ENCODE data around the gene CDYL2.

Gene CDYL2

GRCh38 chr16:80693553-80693952 is 110.8 kb downstream of the CDYL2 start:
- TF ChIP-seq, protein P1, sequence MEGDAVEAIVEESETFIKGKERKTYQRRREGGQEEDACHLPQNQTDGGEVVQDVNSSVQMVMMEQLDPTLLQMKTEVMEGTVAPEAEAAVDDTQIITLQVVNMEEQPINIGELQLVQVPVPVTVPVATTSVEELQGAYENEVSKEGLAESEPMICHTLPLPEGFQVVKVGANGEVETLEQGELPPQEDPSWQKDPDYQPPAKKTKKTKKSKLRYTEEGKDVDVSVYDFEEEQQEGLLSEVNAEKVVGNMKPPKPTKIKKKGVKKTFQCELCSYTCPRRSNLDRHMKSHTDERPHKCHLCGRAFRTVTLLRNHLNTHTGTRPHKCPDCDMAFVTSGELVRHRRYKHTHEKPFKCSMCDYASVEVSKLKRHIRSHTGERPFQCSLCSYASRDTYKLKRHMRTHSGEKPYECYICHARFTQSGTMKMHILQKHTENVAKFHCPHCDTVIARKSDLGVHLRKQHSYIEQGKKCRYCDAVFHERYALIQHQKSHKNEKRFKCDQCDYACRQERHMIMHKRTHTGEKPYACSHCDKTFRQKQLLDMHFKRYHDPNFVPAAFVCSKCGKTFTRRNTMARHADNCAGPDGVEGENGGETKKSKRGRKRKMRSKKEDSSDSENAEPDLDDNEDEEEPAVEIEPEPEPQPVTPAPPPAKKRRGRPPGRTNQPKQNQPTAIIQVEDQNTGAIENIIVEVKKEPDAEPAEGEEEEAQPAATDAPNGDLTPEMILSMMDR (conservative IDR thresholded peaks at IDR 0.05) = no peak

DNA sequence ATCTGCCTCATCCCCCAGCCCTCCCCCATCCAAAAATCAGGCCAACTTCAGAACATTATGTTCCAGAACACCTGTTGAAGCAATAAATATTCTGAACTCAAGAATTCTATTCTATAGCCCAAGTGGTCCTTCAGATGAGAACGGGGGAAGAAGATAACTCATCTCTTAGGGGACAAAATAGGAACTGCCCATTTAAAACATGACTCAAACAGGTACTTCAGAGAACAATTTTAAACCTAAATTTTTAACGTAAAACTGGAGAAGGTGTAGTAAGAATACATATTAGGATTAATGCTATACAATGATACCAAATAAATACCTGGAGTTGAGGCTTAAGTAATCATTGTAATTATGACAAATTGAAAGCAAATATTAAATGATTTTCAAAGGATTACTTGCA is 112.1 kb downstream of the CDYL2 start:
- TF ChIP-seq, protein P1 (conservative IDR thresholded peaks at IDR 0.05) = no peak
- H3K27ac ChIP-seq = no peak overlapping the region

More at GRCh38 chr16:80693553-80693952, 110.8 kb downstream of the CDYL2 start:
- no peak overlapping the region for H3K27ac ChIP-seq

DNA sequence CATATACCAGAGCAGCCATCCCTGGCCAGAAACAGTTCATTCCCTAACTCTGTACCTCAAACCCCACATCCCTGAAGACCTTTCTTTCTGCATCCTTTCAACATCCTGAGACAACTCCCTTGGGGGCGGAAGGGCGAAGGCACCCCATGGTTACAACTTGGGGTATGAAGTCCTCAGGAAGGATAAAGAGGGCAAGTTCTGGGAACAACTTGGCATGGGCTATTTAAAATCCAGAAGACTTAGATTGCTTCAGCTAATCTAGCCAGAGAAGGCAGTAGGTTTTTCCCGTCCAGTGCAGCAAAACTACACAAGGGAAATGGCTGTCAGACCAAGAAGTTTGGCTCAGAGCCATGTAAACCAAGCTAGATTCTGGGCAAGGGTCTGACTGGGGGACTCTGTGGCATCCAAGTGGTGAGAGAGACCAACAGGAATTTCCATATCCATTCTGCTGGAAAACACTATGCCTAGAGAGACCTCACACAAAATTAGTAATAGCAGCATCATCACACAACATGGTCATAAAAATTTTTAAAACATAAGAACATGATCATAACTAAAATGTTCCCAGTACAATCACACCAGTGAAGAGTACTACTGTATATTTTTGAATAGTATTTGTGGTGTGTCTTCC is 113.2 kb downstream of the CDYL2 start:
- TF ChIP-seq, protein P1 (conservative IDR thresholded peaks at IDR 0.05) = no peak

DNA sequence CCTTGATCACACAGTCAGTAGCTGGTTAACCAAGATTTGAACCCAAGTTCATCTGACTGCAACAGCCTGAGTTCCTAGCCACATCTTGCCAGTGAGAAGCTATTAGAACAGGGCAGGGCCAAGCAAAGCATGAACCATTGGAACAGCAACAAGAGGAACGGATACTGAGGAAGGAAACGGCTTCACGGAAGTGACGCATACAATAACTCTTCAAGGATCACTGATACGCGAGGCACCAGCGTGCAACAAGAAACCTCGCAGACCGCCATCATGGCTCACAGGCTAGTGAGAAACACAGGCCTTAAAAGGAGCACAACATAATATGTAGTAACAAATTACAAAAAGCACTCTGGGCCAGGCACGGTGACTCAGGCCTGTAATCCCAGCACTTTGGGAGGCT is 114.9 kb downstream of the CDYL2 start:
- TF ChIP-seq, protein P1 (conservative IDR thresholded peaks at IDR 0.05) = no peak

More for the DNA sequence above, 113.2 kb downstream of the CDYL2 start:
- H3K27ac ChIP-seq = no peak overlapping the region

DNA sequence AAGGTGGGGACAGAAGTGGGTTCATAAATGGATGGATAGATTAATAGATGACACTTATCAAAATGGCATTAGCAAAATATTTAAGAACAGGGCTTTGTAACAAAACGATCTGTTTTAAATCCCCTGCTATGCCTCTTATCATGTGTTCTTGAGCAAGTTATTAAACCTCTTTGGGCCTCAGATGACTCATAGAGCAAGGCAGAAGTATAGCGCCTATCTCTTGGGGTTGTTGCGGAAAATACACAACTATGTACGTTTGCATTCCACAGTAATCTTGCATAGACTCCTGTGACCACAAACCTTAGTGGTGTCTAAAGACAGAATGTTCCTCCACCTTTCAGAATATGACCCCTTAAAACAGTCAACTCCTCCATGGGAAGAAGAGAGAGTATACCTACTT is 116.8 kb downstream of the CDYL2 start:
- H3K27ac ChIP-seq = no peak overlapping the region
- TF ChIP-seq, protein P1 (conservative IDR thresholded peaks at IDR 0.05) = no peak

More for the DNA sequence above, 114.9 kb downstream of the CDYL2 start:
- H3K27ac ChIP-seq = no peak overlapping the region

DNA sequence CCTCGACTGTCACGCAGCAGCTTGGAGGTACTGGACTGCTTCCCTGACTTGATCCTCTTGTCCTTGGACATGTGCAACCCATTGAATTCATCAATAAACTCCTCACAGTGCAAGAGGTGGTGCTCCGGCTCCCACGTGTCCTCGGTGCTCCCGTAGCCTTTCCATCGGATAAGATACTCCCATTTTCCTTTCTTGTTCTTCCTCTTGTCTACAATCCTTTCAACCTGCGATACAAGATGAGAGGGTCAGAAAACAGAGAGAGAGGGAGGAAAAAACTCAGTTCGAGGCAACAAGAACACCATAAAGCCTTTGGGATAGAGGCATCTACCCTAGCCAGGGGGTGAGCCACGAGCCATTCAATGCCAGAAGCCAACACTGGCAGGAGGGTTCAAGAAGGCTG is 119.5 kb downstream of the CDYL2 start:
- no peak overlapping the region for H3K27ac ChIP-seq
- TF ChIP-seq, protein P1 (conservative IDR thresholded peaks at IDR 0.05) = no peak

DNA sequence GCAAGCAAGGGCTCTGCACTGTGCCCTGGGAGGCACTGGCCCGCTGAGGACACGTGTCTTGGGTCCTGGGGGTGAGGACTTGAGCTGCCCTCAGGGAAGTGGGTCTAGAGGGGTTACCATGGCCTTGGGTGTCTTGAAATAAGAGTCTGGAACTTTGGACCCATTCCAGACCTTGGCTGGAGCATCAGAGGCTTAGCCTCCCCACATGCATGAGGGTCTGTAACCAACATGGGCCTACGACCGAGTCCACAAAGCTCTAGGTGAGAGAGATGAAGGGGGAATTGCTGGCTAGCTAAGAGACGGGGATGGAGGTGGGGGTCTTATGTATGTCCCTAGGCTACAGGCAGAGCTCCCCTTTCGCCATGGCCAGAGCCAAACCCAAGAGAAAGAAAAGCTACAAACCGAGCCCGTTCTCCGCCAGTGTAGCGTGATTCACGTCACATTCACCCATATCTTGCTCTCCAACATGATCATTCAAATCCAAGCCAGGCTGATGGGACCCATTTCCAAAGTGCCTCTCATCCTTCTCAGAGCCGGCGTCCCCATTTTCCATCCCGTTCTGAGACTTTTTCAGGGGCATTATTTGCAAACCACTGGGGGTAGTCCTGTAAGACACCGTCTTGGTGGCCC is 120.1 kb downstream of the CDYL2 start:
- TF ChIP-seq, protein P1 (conservative IDR thresholded peaks at IDR 0.05) = no peak
- no peak overlapping the region for H3K27ac ChIP-seq

Measured in VCaP (cell line).